Measurements from ENCODE around the gene TRPM3. TPM values are rescaled to one million over a fixed set of nuclear protein-coding genes. Genes with fewer than 3 reads are reported as not detected.

The TRPM3 gene
- total RNA-seq, 1 experiment from 2014 or later, result 5.4 TPM

- Mint-ChIP-seq H3K36me3 (no peaks in the 10 kb centered on the region), H3K4me1 (no peaks in the 10 kb centered on the region), H3K4me3 (no peak overlapping the region), H3K27me3 (ENCODE audit: low read depth) (no peaks in the 10 kb centered on the region), H3K9me3 (peaks cover 4% of the 10 kb centered on the region; the same call in 1 of the 2 replicates), H3K27ac (no peak overlapping the region)
- ATAC-seq, result peak; percentile 91
- ChIA-PET CTCF (interaction anchor here (0.9 kb wide), 1 partner anchor 285 kb away, joined by 5 read pairs; no protein-coding TSS in a partner anchor), POLR2A (no interaction called here)
- TF ChIP-seq, protein P1, sequence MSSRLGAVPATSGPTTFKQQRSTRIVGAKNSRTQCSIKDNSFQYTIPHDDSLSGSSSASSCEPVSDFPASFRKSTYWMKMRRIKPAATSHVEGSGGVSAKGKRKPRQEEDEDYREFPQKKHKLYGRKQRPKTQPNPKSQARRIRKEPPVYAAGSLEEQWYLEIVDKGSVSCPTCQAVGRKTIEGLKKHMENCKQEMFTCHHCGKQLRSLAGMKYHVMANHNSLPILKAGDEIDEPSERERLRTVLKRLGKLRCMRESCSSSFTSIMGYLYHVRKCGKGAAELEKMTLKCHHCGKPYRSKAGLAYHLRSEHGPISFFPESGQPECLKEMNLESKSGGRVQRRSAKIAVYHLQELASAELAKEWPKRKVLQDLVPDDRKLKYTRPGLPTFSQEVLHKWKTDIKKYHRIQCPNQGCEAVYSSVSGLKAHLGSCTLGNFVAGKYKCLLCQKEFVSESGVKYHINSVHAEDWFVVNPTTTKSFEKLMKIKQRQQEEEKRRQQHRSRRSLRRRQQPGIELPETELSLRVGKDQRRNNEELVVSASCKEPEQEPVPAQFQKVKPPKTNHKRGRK (CRISPR knock-in tag; IDR thresholded peaks at IDR 0.05; ENCODE audit: borderline replicate concordance), result no peak
- TF ChIP-seq, protein P2, sequence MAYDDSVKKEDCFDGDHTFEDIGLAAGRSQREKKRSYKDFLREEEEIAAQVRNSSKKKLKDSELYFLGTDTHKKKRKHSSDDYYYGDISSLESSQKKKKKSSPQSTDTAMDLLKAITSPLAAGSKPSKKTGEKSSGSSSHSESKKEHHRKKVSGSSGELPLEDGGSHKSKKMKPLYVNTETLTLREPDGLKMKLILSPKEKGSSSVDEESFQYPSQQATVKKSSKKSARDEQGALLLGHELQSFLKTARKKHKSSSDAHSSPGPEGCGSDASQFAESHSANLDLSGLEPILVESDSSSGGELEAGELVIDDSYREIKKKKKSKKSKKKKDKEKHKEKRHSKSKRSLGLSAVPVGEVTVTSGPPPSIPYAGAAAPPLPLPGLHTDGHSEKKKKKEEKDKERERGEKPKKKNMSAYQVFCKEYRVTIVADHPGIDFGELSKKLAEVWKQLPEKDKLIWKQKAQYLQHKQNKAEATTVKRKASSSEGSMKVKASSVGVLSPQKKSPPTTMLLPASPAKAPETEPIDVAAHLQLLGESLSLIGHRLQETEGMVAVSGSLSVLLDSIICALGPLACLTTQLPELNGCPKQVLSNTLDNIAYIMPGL (CRISPR knock-in tag; IDR thresholded peaks at IDR 0.05), result no peak
- TF ChIP-seq, protein P3, sequence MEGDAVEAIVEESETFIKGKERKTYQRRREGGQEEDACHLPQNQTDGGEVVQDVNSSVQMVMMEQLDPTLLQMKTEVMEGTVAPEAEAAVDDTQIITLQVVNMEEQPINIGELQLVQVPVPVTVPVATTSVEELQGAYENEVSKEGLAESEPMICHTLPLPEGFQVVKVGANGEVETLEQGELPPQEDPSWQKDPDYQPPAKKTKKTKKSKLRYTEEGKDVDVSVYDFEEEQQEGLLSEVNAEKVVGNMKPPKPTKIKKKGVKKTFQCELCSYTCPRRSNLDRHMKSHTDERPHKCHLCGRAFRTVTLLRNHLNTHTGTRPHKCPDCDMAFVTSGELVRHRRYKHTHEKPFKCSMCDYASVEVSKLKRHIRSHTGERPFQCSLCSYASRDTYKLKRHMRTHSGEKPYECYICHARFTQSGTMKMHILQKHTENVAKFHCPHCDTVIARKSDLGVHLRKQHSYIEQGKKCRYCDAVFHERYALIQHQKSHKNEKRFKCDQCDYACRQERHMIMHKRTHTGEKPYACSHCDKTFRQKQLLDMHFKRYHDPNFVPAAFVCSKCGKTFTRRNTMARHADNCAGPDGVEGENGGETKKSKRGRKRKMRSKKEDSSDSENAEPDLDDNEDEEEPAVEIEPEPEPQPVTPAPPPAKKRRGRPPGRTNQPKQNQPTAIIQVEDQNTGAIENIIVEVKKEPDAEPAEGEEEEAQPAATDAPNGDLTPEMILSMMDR (IDR thresholded peaks at IDR 0.05), result peak; percentile 50
- DNase-seq (ENCODE audit: low spot score), result peak; percentile 22
Observed at GRCh38 chr9:70924895-70925547, 196.4 kb downstream of the TRPM3 start.

DNA sequence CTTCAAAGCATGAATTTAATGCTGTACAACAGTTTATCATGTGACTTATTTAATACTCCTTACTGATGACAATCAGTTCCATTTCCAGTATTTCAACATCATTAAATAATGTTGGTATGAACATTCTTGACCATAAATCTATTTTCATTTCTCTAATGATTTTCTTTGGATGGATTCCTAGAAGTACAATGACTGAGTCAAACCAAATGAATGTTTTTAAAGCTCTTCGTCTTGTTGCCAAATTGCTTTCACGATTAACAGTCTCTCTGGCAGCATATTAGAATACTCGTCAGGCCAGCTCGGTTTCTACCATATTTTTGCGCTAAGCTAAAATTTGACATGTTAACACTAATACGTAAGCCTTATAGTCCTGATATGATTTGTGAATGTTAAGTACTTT, 197.0 kb downstream of the TRPM3 start:
- Mint-ChIP-seq H3K9me3 (peaks cover 4% of the 10 kb centered on the region; the same call in 1 of the 2 replicates), H3K27me3 (ENCODE audit: low read depth) (no peaks in the 10 kb centered on the region), H3K4me3 (no peak overlapping the region), H3K36me3 (no peaks in the 10 kb centered on the region), H3K27ac (no peak overlapping the region), H3K4me1 (no peaks in the 10 kb centered on the region)
- ATAC-seq, result no peak
- DNase-seq (ENCODE audit: low spot score), result no peak
- TF ChIP-seq GABPB1 (CRISPR knock-in tag; IDR thresholded peaks at IDR 0.05), result no peak
- TF ChIP-seq, protein P4, sequence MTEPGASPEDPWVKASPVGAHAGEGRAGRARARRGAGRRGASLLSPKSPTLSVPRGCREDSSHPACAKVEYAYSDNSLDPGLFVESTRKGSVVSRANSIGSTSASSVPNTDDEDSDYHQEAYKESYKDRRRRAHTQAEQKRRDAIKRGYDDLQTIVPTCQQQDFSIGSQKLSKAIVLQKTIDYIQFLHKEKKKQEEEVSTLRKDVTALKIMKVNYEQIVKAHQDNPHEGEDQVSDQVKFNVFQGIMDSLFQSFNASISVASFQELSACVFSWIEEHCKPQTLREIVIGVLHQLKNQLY (CRISPR knock-in tag; IDR thresholded peaks at IDR 0.05), result no peak
- no peak for TF ChIP-seq E2F1 (CRISPR knock-in tag; IDR thresholded peaks at IDR 0.05)
- no peak for TF ChIP-seq TCF7 (CRISPR knock-in tag; IDR thresholded peaks at IDR 0.05; ENCODE audit: low read depth)
- no peak for TF ChIP-seq JUN (CRISPR knock-in tag; IDR thresholded peaks at IDR 0.05)
- TF ChIP-seq, protein P5, sequence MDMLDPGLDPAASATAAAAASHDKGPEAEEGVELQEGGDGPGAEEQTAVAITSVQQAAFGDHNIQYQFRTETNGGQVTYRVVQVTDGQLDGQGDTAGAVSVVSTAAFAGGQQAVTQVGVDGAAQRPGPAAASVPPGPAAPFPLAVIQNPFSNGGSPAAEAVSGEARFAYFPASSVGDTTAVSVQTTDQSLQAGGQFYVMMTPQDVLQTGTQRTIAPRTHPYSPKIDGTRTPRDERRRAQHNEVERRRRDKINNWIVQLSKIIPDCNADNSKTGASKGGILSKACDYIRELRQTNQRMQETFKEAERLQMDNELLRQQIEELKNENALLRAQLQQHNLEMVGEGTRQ (CRISPR knock-in tag; IDR thresholded peaks at IDR 0.05), result no peak
- TF ChIP-seq NFATC4 (CRISPR knock-in tag; IDR thresholded peaks at IDR 0.05), result no peak
- no peak for TF ChIP-seq ZNF671 (CRISPR knock-in tag; IDR thresholded peaks at IDR 0.05)
- TF ChIP-seq ZNF121 (CRISPR knock-in tag; IDR thresholded peaks at IDR 0.05), result no peak
- TF ChIP-seq, protein P6, sequence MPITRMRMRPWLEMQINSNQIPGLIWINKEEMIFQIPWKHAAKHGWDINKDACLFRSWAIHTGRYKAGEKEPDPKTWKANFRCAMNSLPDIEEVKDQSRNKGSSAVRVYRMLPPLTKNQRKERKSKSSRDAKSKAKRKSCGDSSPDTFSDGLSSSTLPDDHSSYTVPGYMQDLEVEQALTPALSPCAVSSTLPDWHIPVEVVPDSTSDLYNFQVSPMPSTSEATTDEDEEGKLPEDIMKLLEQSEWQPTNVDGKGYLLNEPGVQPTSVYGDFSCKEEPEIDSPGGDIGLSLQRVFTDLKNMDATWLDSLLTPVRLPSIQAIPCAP (CRISPR knock-in tag; IDR thresholded peaks at IDR 0.05), result no peak
- no peak for TF ChIP-seq AFF4 (CRISPR knock-in tag; IDR thresholded peaks at IDR 0.05; ENCODE audit: borderline replicate concordance)
- no peak for TF ChIP-seq ZNF423 (CRISPR knock-in tag; IDR thresholded peaks at IDR 0.05)
- no peak for TF ChIP-seq SP1 (CRISPR knock-in tag; conservative IDR thresholded peaks at IDR 0.05)
- POLR2A ChIA-PET, result no interaction called here
- CTCF ChIA-PET, result interaction anchor here (0.9 kb wide), 1 partner anchor 284 kb away, joined by 5 read pairs; no protein-coding TSS in a partner anchor

Data from WTC11 (cell line).